SH-SY5Y (cell line): ENCODE measurements around the gene SHH.

Experiments
- GATA2 ChIP-seq: IDR thresholded peaks from 2 replicates; pipeline ENCODE4 v1.6.1; 2011; ENCODE audit warnings: mild to moderate bottlenecking, low read depth, low read length
- GATA3 ChIP-seq: IDR thresholded peaks from 2 replicates; pipeline ENCODE4 v1.6.1; 2011; ENCODE audit warnings: low read depth, mild to moderate bottlenecking, low read length, moderate library complexity

SHH gene

DNA sequence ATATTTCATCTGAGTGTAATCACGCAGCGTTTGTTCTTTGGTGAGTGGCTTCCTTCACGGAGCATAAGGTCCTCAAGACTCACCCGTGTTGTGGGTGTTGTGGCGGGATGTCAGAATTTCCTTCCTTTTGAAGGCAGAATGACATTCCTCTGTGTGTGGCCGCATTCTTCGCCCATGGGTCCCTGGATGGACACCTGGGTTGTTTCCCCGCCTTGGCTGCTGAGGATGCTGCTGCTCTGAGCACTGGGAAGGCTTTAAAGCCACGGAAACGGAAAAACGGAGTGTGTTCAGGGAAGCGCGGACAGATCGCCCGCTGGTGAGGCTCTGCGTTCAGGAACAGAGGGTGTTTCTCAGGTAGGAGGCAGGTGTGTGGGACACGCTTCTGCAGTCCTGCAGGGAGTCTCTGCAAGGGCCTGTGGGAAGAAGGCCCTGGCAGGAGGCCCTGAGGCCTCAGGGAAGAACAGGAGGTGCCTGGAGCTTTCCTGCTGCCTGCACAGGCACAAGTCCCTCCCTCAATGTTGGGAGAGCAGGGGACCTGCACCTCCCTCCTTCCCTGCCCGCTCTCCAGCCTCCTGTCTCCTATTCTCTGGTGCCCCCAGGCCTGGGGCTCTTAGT lies 35.7 kb upstream of the SHH start:
- TF ChIP-seq GATA3, result no peak
- TF ChIP-seq GATA2, result no peak

DNA sequence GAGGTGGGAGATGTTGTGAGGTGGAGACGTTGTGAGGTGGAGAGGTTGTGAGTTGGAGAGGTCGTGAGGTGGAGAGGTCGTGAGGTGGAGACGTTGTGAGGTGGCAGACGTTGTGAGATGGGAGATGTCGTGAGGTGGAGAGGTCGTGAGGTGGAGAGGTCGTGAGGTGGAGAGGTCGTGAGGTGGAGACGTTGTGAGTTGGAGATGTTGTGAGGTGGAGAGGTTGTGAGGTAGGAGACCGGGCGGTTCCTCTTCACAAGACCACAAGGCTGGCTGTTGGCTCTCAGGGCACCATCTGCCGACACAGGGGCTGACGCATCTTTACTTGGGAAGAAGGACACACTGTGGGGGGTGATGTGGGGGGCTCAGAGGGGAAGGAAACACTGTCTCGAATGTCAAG lies 34.7 kb upstream of the SHH start:
- no peak for TF ChIP-seq GATA3
- TF ChIP-seq GATA2, result no peak

DNA sequence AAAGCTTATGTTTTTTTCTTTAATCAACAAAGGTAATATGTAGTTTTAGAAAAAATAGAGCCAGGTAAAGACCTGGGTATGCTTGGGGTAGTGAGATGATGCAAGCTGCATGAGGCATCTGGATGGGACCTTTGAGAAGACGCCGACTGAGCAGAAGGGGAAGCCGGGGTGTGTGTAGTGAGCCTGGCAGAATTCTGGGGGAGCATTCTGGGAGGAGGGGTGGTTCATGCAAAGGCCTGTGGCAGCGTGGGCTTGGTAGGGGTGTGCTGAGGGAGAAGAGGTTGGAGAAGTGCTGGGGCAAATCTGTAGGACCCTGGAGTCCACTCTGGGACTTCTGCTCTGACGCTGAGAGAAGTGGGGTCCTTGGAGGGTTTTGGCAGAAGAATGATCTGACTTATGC lies 33.9 kb upstream of the SHH start:
- TF ChIP-seq GATA3 (no peak), GATA2 (no peak)

DNA sequence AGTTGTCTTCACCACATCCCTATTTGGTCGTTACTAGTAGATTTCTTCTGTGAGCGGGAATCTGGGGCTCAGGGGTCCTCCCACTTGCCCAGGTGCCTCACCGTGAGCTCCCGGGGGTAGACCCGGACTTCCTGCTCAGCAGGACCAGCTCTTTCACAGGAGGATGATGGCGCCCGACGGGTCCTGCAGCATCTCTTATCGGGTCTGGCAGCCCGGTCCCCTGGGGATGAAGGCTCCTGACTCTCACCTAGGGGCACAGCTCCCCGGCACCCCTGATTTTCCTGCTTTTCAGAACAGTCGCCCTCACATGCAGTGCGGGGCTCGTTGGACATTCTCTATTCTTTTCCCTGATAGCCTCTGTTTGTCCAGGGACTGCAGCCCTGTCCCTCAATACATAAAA lies 33.0 kb upstream of the SHH start:
- TF ChIP-seq GATA2, result no peak
- no peak for TF ChIP-seq GATA3

DNA sequence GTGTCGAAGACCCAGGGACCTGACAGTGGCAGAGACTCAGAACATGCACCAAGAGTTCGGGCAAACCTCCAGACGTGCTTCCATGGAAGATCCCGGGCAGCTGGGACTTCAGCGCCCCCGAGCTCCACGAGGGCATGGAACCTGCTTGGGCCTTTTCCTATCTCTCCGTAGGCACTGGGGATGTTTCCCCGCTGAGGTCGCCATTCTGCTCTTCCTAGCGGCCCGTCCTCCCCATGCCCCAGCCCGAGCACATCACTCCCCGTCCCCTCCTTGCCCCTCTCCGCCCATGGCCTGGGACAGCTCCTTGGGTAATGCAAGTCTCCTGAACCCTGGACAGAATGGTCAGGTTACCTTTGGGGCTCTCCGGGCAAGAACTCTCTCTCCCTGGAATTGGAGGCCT lies 32.3 kb upstream of the SHH start:
- TF ChIP-seq GATA3 (no peak), GATA2 (no peak)

GRCh38 chr7:155844019-155844453 lies 31.8 kb upstream of the SHH start:
- TF ChIP-seq GATA2 (no peak), GATA3 (no peak)

DNA sequence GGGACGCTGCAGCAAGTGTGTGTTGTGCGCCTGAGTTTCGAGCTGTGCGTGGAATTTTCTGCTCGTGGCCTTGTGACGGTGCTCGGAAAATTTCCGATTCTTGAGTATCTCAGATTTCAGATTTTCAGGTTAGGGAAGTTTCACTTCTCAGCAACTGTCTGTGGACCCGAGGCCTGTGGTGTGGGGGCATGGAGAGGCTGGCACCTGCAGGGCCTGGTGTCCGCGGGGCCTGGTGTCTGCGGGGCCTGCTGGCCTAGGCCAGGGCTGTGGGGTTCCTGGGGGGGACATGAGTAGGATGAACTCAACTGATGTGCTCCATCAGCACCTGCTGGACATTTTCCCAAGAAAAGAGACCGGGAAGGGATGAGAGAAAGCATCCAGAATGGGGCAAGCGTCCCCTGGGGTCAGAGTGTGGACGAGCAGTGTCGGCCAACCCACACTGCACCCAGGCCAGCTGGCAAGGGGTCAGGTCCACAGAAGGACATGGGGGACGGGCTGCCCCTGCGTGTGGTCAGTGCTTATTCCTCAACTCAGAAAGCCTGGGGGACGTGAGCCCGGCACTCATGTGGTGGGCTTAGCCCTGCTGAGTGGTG lies 31.3 kb upstream of the SHH start:
- TF ChIP-seq GATA3 (no peak), GATA2 (no peak)

DNA sequence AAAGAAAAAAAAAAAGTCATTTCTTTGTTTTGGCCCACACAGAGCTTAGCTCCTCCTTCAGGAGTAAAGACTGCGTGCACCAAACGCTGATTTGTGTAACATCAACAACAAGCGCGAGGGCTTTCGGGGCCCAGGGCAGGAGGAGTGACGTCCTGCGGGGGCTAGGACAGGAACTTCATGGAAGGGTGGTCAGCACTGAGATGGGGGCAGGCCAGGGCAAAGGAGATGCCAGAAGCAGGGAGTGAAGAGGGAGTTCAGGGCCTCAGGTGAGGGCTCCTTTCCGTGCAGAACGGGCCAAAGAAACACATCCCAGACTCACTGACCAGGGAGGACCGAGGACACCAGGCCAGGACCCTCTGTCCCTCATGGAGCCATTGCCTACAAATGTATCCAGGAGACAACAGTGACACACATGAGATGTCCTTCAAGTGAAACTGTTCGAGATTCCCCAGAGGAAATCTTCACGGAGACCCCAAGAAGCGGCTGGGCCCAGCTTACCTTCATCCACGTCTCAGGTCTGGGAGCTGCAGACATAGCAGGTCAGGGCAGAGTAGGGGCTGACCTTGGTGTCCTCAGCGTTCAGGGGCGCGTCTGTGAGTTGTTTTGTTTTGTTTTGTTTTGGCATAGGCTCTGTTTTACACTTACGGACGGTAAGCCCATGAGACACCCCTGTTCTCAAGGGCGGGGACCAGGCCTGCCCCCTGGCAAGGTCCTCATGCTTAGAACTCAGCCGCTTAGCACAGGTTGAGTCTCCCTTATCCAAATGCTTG lies 30.4 kb upstream of the SHH start:
- TF ChIP-seq GATA3 (no peak), GATA2 (no peak)

GRCh38 chr7:155840909-155841308 lies 28.6 kb upstream of the SHH start:
- TF ChIP-seq GATA3 (no peak), GATA2 (no peak)

- no peak for TF ChIP-seq GATA2
These were observed 28.1 kb upstream of the SHH start for GRCh38 chr7:155840262-155840885.

GRCh38 chr7:155839461-155839860 lies 27.2 kb upstream of the SHH start:
- TF ChIP-seq GATA3 (no peak), GATA2 (no peak)

- TF ChIP-seq GATA3 (no peak), GATA2 (no peak)
These were observed 24.8 kb upstream of the SHH start for GRCh38 chr7:155837126-155837479.

GRCh38 chr7:155836216-155837125 lies 24.2 kb upstream of the SHH start:
- TF ChIP-seq GATA3, result no peak
- TF ChIP-seq GATA2, result no peak

- no peak for TF ChIP-seq GATA2
- TF ChIP-seq GATA3, result no peak
These were observed 23.4 kb upstream of the SHH start for GRCh38 chr7:155835446-155836215.
